IMR-90 (cell line): ENCODE data around the gene VPS52. TPM values are rescaled to one million over a fixed set of nuclear protein-coding genes. Genes with fewer than 3 reads are reported as not detected.
"Not testable (repeated sequence)": the region's sequence is repeated elsewhere in the genome, so short reads cannot be mapped to it uniquely, and the experiment has no call there.

Source experiments
- ATAC-seq: fragments of 200-7000 bp; cut with Tn5 transposase; 2 replicates; pipeline ENCODE4 v1.9.1; 2020; ENCODE audit warnings: low read depth, mild to moderate bottlenecking, moderate library complexity
- BruUV-seq: library from RNA; stranded (reverse); fragments of 400-500 nt; replicated peaks from 2 replicates; lab custom pipeline; 2021; lab: Mats Ljungman, UMichigan
- CTCF ChIA-PET: fragments of 300-600 bp; formaldehyde crosslinking; extraction: SDS; loops from one replicate; lab custom pipeline; 2021; ENCODE audit warnings: antibody characterized with exemption; lab: Yijun Ruan, JAX
- POLR2A ChIA-PET: fragments of 300-600 bp; sonication (Branson Sonifier 250); formaldehyde crosslinking; loops from one replicate; lab custom pipeline; 2022; ENCODE audit warnings: antibody characterized with exemption; ENCODE audit not compliant: unreplicated experiment; lab: Charles Lee
- DNase-seq: peaks from one replicate; pipeline ENCODE4 v3.0.0; 2013
- H2AFZ ChIP-seq: replicated peaks from 2 replicates; pipeline ENCODE3; 2013; ENCODE audit warnings: low read length, mild to moderate bottlenecking; ENCODE audit not compliant: poor library complexity
- H2AK5ac ChIP-seq: 2 replicates; pipeline ENCODE4 v1.6.1; 2013; ENCODE audit warnings: low read depth, low read length, inconsistent platforms
- H2AK9ac ChIP-seq: replicated peaks from 2 replicates; pipeline ENCODE3; 2013; ENCODE audit warnings: mild to moderate bottlenecking, low read depth, low read length, moderate library complexity; ENCODE audit not compliant: poor library complexity
- H2BK120ac ChIP-seq: 2 replicates; pipeline ENCODE4 v1.6.1; 2013; ENCODE audit warnings: low read depth, low read length, inconsistent platforms
- H2BK15ac ChIP-seq: 3 replicates; pipeline ENCODE4 v1.6.1; 2013; ENCODE audit warnings: low read depth, low read length, inconsistent platforms
- H2BK20ac ChIP-seq: 2 replicates; pipeline ENCODE4 v1.6.1; 2013; ENCODE audit warnings: low read depth, mild to moderate bottlenecking, inconsistent platforms, low read length, moderate library complexity
- H2BK5ac ChIP-seq: 2 replicates; pipeline ENCODE4 v1.6.1; 2013; ENCODE audit warnings: mild to moderate bottlenecking, low read depth, low read length, inconsistent platforms; ENCODE audit not compliant: poor library complexity, severe bottlenecking
- H3K14ac ChIP-seq: replicated peaks from 2 replicates; pipeline ENCODE4 v1.6.1; 2013; ENCODE audit warnings: low read depth, low read length, inconsistent platforms
- H3K18ac ChIP-seq: 2 replicates; pipeline ENCODE4 v1.6.1; 2013; ENCODE audit warnings: low read depth, low read length, control low read depth
- H3K23ac ChIP-seq: 2 replicates; pipeline ENCODE4 v1.6.1; 2013; ENCODE audit warnings: low read depth, low read length, inconsistent platforms
- H3K27ac ChIP-seq: 2 replicates; pipeline ENCODE4 v1.5.1; 2013; ENCODE audit warnings: mild to moderate bottlenecking, control low read depth, low read length; ENCODE audit not compliant: insufficient read depth
- H3K27me3 ChIP-seq: 2 replicates; pipeline ENCODE4 v1.6.1; 2013; ENCODE audit warnings: low read length; ENCODE audit not compliant: control insufficient read depth, insufficient read depth
- H3K36me3 ChIP-seq: 2 replicates; pipeline ENCODE4 v1.6.1; 2013; ENCODE audit warnings: low read length, mixed read lengths; ENCODE audit not compliant: control insufficient read depth, insufficient read depth
- H3K4ac ChIP-seq: 2 replicates; pipeline ENCODE4 v1.6.1; 2013; ENCODE audit warnings: low read depth, low read length, inconsistent platforms
- H3K4me1 ChIP-seq: 2 replicates; pipeline ENCODE4 v1.6.1; 2013; ENCODE audit warnings: low read length, mixed read lengths; ENCODE audit not compliant: control insufficient read depth, insufficient read depth
- H3K4me2 ChIP-seq: 2 replicates; pipeline ENCODE4 v1.6.1; 2013; ENCODE audit warnings: low read depth, mild to moderate bottlenecking, control low read depth, low read length, moderate library complexity
- H3K4me3 ChIP-seq: 2 replicates; pipeline ENCODE4 v1.5.1; 2013; ENCODE audit warnings: low read depth, mild to moderate bottlenecking, control low read depth, low read length, moderate library complexity; ENCODE audit not compliant: insufficient read depth
- H3K56ac ChIP-seq: 2 replicates; pipeline ENCODE4 v1.6.1; 2013; ENCODE audit warnings: low read length, inconsistent platforms; ENCODE audit not compliant: insufficient read depth; ENCODE audit errors: extremely low read depth
- H3K79me1 ChIP-seq, 2 experiments: 2 replicates each; pipeline ENCODE4 v1.6.1; 2013; ENCODE audit warnings: low read length in 2 of 2, inconsistent platforms in 1 of 2, low read depth in 1 of 2
- H3K9ac ChIP-seq: 2 replicates; pipeline ENCODE4 v1.6.1; 2013; ENCODE audit warnings: low read depth, low read length, control low read depth
- H3K9me1 ChIP-seq: 2 replicates; pipeline ENCODE4 v1.6.1; 2013; ENCODE audit warnings: low read length, inconsistent platforms; ENCODE audit not compliant: insufficient read depth
- H3K9me3 ChIP-seq: 2 replicates; pipeline ENCODE4 v1.6.1; 2013; ENCODE audit warnings: low read length; ENCODE audit not compliant: control insufficient read depth, insufficient read depth
- H4K20me1 ChIP-seq: 2 replicates; pipeline ENCODE4 v1.6.1; 2013; ENCODE audit warnings: low read length, inconsistent platforms; ENCODE audit not compliant: insufficient read depth
- H4K5ac ChIP-seq: 2 replicates; pipeline ENCODE4 v1.6.1; 2013; ENCODE audit warnings: mild to moderate bottlenecking, low read depth, low read length, control low read depth
- H4K8ac ChIP-seq, 2 experiments: 2 replicates each; pipeline ENCODE4 v1.6.1; 2013; ENCODE audit warnings: low read depth in 2 of 2, low read length in 2 of 2, control low read depth in 1 of 2, inconsistent platforms in 1 of 2
- H4K91ac ChIP-seq: 2 replicates; pipeline ENCODE4 v1.6.1; 2013; ENCODE audit warnings: low read depth, low read length, inconsistent platforms; ENCODE audit not compliant: insufficient read depth
- CEBPB ChIP-seq: IDR thresholded peaks from 2 replicates; pipeline ENCODE4 v1.6.1; 2012; ENCODE audit warnings: low read depth, low read length, improper control_type of control experiment
- RAD21 ChIP-seq: IDR thresholded peaks from 2 replicates; pipeline ENCODE4 v1.6.1; 2012; ENCODE audit warnings: low read length, improper control_type of control experiment
- USF2 ChIP-seq: fragments of 150-350 bp; IDR thresholded peaks from 2 replicates; pipeline ENCODE4 v1.6.1; 2017; ENCODE audit warnings: mild to moderate bottlenecking, antibody characterized with exemption, low read length, low read depth
- whole genome bisulfite sequencing, 2 experiments: methylation state at CpG; one replicate each; pipeline versions ENCODE4 v1.1.5 to v1.1.7; 2013; ENCODE audit warnings: missing lambda C conversion rate in 2 of 2; ENCODE audit not compliant: insufficient read length in 1 of 2; ENCODE audit errors: extremely low coverage in 2 of 2; 5-methylcytosine and 5-hydroxymethylcytosine counted together
- dilution Hi-C: fragments of 300-500 bp; cut with HindIII; formaldehyde crosslinking; loops from one replicate; pipeline ENCODE4 v1.14.3; 2018; ENCODE audit warnings: low sequenced_read_pairs; ENCODE audit not compliant: unreplicated experiment
- in situ Hi-C: fragments of 300-500 bp; cut with MboI; formaldehyde crosslinking; loops from 3 replicates; pipeline ENCODE4 v1.14.3; 2019; ENCODE audit warnings: low sequenced_read_pairs, inconsistent platforms, mixed read lengths
- intact Hi-C: fragments of 100-400 bp; cut with micrococcal nuclease; formaldehyde crosslinking; loops from 2 replicates; pipeline ENCODE4 v1.10.0; 2022
- polyA plus RNA-seq, 3 experiments: library from polyadenylated mRNA; depleted of rRNA; stranded (reverse); fragments of >200 nt; gene quantifications; 2 replicates each; pipeline ENCODE4 v1.2.3, GENCODE V29; 2012; ENCODE audit warnings: low replicate concordance in 1 of 3
- total RNA-seq: library from RNA; depleted of rRNA; stranded (reverse); fragments of >200 nt; gene quantifications from 2 replicates; pipeline ENCODE4 v1.2.3, GENCODE V29; 2012

Gene VPS52
- total and polyA plus RNA-seq, 2 of the 4 experiments (the other 2 are of a cell fraction): 29.8 to 54.6 TPM

DNA sequence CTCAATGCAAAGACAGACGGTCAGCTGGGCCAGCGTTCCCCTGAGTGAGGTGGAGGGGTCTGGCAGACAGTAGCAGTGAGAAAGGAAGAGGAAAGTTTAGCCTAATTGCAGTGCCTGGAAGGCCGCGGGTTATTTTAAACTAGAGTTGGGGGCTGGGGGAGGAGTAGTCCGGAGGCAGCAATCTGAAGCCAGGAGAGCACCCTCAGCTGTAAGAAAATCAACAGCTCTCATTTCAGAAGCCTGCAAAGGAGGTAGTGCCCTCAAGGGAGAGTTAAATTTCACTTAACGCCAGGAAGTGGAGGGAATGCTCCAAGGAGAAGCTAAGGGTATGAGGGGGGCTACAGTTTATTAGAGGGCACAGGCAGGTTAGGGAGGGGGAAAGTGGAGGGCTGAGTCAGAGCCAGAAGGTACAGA lies 36.4 kb downstream of the VPS52 start:
- WGBS, 2 experiments: 7% methylated on average over 2 of the region's 6 CpGs; no CpG with 5 or more reads in 1 of the 2 experiments
- no peak overlapping the region for H2BK120ac ChIP-seq
- BruUV-seq: no TSS peak
- no peak overlapping the region for H2AFZ ChIP-seq
- H3K4me2 ChIP-seq: no peak overlapping the region
- H3K9me1 ChIP-seq: no peaks in the 10 kb centered on the region
- intact Hi-C loops: no loop called here
- in situ Hi-C loops: no loop called here
- H2AK9ac ChIP-seq: no peak overlapping the region
- no peak for TF ChIP-seq RAD21
- TF ChIP-seq USF2: no peak
- TF ChIP-seq CEBPB: no peak
- H3K56ac ChIP-seq: no peak overlapping the region
- DNase-seq: no peak
- no peak for ATAC-seq
- H3K4ac ChIP-seq: no peak overlapping the region
- H3K27ac ChIP-seq: no peak overlapping the region
- H3K23ac ChIP-seq: no peak overlapping the region
- no peak overlapping the region for H2BK5ac ChIP-seq
- H3K14ac ChIP-seq: no peak overlapping the region
- no peak overlapping the region for H2BK20ac ChIP-seq
- no peak overlapping the region for H4K5ac ChIP-seq
- H2BK15ac ChIP-seq: no peak overlapping the region
- CTCF ChIA-PET: interaction anchor here (1.1 to 1.2 kb wide), 2 partner anchors 13 to 75 kb away, joined by 3 read pairs; no protein-coding TSS in a partner anchor
- no peak overlapping the region for H2AK5ac ChIP-seq
- H3K4me1 ChIP-seq: no peaks in the 10 kb centered on the region
- H3K79me1 ChIP-seq: no peaks in the 10 kb centered on the region
- POLR2A ChIA-PET: interaction anchor here (0.6 kb wide), 1 partner anchor 19 kb away, joined by 3 read pairs; no protein-coding TSS in a partner anchor
- no peak overlapping the region for H3K9ac ChIP-seq
- H3K4me3 ChIP-seq: no peak overlapping the region
- no peaks in the 10 kb centered on the region for H4K20me1 ChIP-seq
- H3K9me3 ChIP-seq: no peaks in the 10 kb centered on the region
- H3K36me3 ChIP-seq: no peaks in the 10 kb centered on the region
- no peak overlapping the region for H4K91ac ChIP-seq
- H3K27me3 ChIP-seq: peaks cover 52% of the 10 kb centered on the region
- dilution Hi-C loops: no loop called here
- no peak overlapping the region for H4K8ac ChIP-seq
- H3K18ac ChIP-seq: no peak overlapping the region

DNA sequence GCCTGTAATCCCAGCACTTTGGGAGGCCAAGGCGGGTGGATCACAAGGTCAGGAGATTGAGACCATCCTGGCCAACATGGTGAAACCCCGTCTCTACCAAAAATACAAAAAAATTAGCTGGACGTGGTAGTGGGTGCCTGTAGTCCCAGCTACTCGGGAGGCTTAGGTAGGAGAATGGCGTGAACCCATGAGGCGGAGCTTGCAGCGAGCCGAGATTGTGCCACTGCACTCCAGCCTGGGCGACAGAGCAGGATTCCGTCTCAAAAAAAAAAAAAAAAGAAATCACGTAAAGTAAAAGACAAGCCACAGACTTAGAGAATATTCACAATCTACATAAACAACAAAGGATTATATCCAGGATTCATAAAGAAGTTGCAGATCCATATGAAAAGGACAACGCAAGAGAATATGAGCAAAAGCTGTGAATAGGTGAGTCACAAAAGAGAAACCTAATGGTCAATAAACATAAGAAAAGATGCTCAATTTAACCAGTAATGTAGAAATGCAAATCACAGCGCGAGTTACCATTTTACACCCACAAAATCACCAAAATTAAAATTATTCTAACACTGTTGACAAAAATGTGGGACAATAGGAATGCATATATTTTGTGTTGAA lies 45.1 kb downstream of the VPS52 start:
- H3K56ac ChIP-seq, dilution Hi-C loops, BruUV-seq, in situ Hi-C loops, H4K5ac ChIP-seq, H3K27ac ChIP-seq, H2BK20ac ChIP-seq, H4K20me1 ChIP-seq, H4K8ac ChIP-seq, H3K4me3 ChIP-seq, H3K79me1 ChIP-seq, H3K36me3 ChIP-seq, H3K9me1 ChIP-seq, POLR2A ChIA-PET, H2BK15ac ChIP-seq, DNase-seq, H2AFZ ChIP-seq, H4K91ac ChIP-seq, H2AK9ac ChIP-seq, ATAC-seq, H2BK120ac ChIP-seq, H3K4me1 ChIP-seq, H3K4ac ChIP-seq, H2AK5ac ChIP-seq, H3K9ac ChIP-seq, H3K14ac ChIP-seq, CTCF ChIA-PET, H3K18ac ChIP-seq, H3K4me2 ChIP-seq, H3K9me3 ChIP-seq, intact Hi-C loops, H3K23ac ChIP-seq, H2BK5ac ChIP-seq: not testable (repeated sequence)
- H3K27me3 ChIP-seq: peaks cover 20% of the 10 kb centered on the region
- WGBS, 2 experiments: no CpG with 5 or more reads among the region's 14 CpGs
